ENCODE measurements around the gene CRACR2B.

CRACR2B gene

GRCh38 chr11:827146-827896 lies 398 bp upstream of the CRACR2B start:
- no peak for FAIRE-seq

- no peak for FAIRE-seq
Measured at GRCh38 chr11:828506-829175, 922 bp downstream of the CRACR2B start.

- no peak for FAIRE-seq
Measured at GRCh38 chr11:829176-829846, 1.6 kb downstream of the CRACR2B start.

GRCh38 chr11:829847-830294 lies 2.2 kb downstream of the CRACR2B start:
- no peak for FAIRE-seq

GRCh38 chr11:830295-831117 lies 2.8 kb downstream of the CRACR2B start:
- FAIRE-seq: no peak

GRCh38 chr11:831118-831864 lies 3.6 kb downstream of the CRACR2B start:
- FAIRE-seq: no peak

GRCh38 chr11:831961-832528 lies 4.3 kb downstream of the CRACR2B start:
- FAIRE-seq: no peak

GRCh38 chr11:832529-833113 lies 4.9 kb downstream of the CRACR2B start, which contains the start of gene CD151:
Gene CD151, plus strand, starts transcription at chr11:832952. Its CDS starts 3,118 bp downstream, at chr11:836070.
- no peak for FAIRE-seq

- FAIRE-seq: no peak
Measured at GRCh38 chr11:833114-833791, 5.5 kb downstream of the CRACR2B start.

GRCh38 chr11:833849-834311 lies 6.2 kb downstream of the CRACR2B start:
- no peak for FAIRE-seq

GRCh38 chr11:834371-835316 lies 6.9 kb downstream of the CRACR2B start:
- FAIRE-seq: no peak

- no peak for FAIRE-seq
Measured at GRCh38 chr11:836274-836673, 8.6 kb downstream of the CRACR2B start.

- FAIRE-seq: no peak
Measured at GRCh38 chr11:836700-837099, 9.0 kb downstream of the CRACR2B start.

GRCh38 chr11:837189-837989 lies 9.7 kb downstream of the CRACR2B start:
- no peak for FAIRE-seq

GRCh38 chr11:837990-838307 lies 10.2 kb downstream of the CRACR2B start:
- no peak for FAIRE-seq

- FAIRE-seq: no peak
Measured at GRCh38 chr11:838441-839279, 10.9 kb downstream of the CRACR2B start.

- FAIRE-seq: no peak
Measured at GRCh38 chr11:839280-839623, 11.5 kb downstream of the CRACR2B start.

Data from islet of Langerhans (tissue), 1 donor.